Heart left ventricle (tissue), 13 donors: Measurements from ENCODE around the gene NIFK.

Experiments used
- POLR2A ChIP-seq, 2 donors: fragments of 450-650 bp; IDR thresholded peaks; one replicate each; pipeline ENCODE4 v1.6.1; 2017; ENCODE audit warnings: antibody characterized with exemption in 2 of 2, mild to moderate bottlenecking in 2 of 2, moderate library complexity in 2 of 2
- TF ChIP-seq, protein P1 (sequence below), 12 donors: fragments of 200-600 bp; sonication (generic) in 4 of 12; IDR thresholded peaks; one replicate each; pipeline versions ENCODE4 v1.5.0 to v1.8.0; 2018 to 2022; ENCODE audit warnings: antibody characterized with exemption in 12 of 12, mild to moderate bottlenecking in 5 of 12
- donor health status: ischemic (EF 13 %, LVEDD 7.1; RV severe dilation, severe dysfunction).
- donor health status: DM: no; HTN: yes; CAD: no.
- donor health status: DM: no; HTN: no; CAD: no.
- donor health status: ischemic (EF 25% LVEDD 6.9; RV normal size, moderate dysfunction).
- donor health status: ischemic (EF 25% LVEDD 5.7; RV mildly dilated, moderate dysfunction).
- donor health status: ischemic (EF 35%, LVEDD 5.7; RV mildly dilated, moderate dysfunction).
- donor health status: nonischemic (EF 11% LVEDD 7.7; RV severe dilation, severe dysfunction).
- donor health status: DM: yes; HTN: yes; CAD: no.
- donor health status: PGD.
- donor health status: ischemic (EF 29% LVEDD 5.4; RV normal size, mild dysfunction).
- donor health status: nonischemic (EF 23%, LVEDD 6.1; RV moderate dilation, normal function).

DNA sequence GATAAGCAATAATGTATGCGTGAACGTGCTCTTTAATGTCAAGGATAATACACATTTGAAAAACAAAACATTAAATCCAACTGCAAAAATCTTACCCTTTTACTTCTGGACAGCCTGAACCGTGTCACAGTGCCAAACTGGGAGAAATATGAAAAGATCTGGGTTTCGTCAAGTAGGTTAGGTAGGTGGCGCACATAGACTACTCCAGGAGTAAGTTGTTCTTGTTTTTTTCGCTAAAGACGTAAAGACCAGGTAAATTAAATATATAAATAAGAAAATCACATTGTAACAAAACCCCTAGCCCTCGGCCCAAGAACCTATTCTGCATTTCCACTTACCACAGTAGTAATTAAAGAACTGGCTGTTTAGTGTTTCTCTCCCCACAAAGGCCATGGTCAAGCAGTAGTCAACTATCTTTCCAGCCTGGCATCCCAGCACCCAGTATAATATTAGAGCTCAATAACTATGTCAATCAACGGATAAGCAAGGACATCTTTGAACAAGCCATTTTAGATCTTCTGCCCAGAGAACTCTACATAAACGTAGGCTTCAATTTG lies 1.1 kb downstream of the NIFK start:
- TF ChIP-seq, protein P1, sequence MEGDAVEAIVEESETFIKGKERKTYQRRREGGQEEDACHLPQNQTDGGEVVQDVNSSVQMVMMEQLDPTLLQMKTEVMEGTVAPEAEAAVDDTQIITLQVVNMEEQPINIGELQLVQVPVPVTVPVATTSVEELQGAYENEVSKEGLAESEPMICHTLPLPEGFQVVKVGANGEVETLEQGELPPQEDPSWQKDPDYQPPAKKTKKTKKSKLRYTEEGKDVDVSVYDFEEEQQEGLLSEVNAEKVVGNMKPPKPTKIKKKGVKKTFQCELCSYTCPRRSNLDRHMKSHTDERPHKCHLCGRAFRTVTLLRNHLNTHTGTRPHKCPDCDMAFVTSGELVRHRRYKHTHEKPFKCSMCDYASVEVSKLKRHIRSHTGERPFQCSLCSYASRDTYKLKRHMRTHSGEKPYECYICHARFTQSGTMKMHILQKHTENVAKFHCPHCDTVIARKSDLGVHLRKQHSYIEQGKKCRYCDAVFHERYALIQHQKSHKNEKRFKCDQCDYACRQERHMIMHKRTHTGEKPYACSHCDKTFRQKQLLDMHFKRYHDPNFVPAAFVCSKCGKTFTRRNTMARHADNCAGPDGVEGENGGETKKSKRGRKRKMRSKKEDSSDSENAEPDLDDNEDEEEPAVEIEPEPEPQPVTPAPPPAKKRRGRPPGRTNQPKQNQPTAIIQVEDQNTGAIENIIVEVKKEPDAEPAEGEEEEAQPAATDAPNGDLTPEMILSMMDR (IDR thresholded peaks at IDR 0.05), result no peak
- no peak for TF ChIP-seq POLR2A (IDR thresholded peaks at IDR 0.05)
